Measurements from ENCODE around the gene FARS2. TPM values are rescaled to one million over a fixed set of nuclear protein-coding genes. Genes with fewer than 3 reads are reported as not detected.

The FARS2 gene
- total and polyA plus RNA-seq, 2 donors (not counting 3 experiments of a cell fraction or from before 2014, with no cell fraction given), result 20.2 to 20.5 TPM

DNA sequence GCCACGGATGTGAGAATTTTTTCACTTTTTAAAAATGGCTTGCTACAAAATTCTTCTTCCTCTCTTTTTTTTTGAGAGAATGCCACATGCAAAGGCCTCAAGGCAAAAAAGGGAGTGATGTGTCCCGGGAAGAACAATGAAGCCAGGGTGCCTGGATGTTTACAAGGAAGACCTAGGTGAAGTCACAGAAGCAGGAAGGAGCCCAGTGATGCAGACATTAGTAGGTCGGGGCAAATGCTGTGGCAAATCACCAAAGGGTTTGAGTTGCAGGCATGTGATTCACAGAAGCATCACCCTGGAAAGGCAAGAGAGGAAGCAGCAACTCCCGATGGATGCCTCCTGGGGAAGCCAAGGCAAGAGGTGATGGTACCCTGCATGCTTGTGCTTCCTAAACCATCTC lies 46.8 kb downstream of the FARS2 start:
- H3K27me3 ChIP-seq (ENCODE audit: control insufficient read depth in 2 of 2, insufficient read depth in 2 of 2, low read length in 2 of 2), result no peaks in the 10 kb centered on the region
- H3K27ac ChIP-seq (ENCODE audit: insufficient read depth, low read depth, low read length), result no peak overlapping the region
- no peaks in the 10 kb centered on the region for H3K36me3 ChIP-seq (ENCODE audit: control insufficient read depth in 2 of 2, extremely low read depth in 1 of 2, insufficient read depth in 2 of 2, low read length in 2 of 2)
- H3K9me1 ChIP-seq (replicated peaks; ENCODE audit: control insufficient read depth, extremely low read depth, insufficient read depth, low read length), result no peaks in the 10 kb centered on the region
- dilution Hi-C loops (cut with MboI; ENCODE audit: extremely low pct_ligation_motif_present, low sequenced_read_pairs) (no loop called here), intact Hi-C loops (cut with micrococcal nuclease) (no loop called here)
- no peak for FAIRE-seq
- H3K4me2 ChIP-seq (ENCODE audit: insufficient read depth, low read length), result no peak overlapping the region
- H3K4me3 ChIP-seq (replicated peaks in 1 of 3; ENCODE audit: insufficient read depth in 1 of 3, low read depth in 1 of 3, low read length in 3 of 3), result no peak overlapping the region
- H3K4me1 ChIP-seq (ENCODE audit: control insufficient read depth, extremely low read depth, insufficient read depth, low read length), result no peaks in the 10 kb centered on the region
- ChIA-PET POLR2A (no interaction called here), CTCF (no interaction called here)
- TF ChIP-seq JUN (IDR thresholded peaks at IDR 0.05; ENCODE audit: borderline replicate concordance, insufficient read depth, insufficient read length, low read depth) (no peak), FOS (IDR thresholded peaks at IDR 0.05; ENCODE audit: borderline replicate concordance, insufficient read depth, low read length) (peak; percentile 35)
- no peak overlapping the region for H2AFZ ChIP-seq (ENCODE audit: low read depth, low read length)
- no peak overlapping the region for H3K9ac ChIP-seq (replicated peaks; ENCODE audit: extremely low read depth, insufficient read depth, low read length)
- BruUV-seq (replicated peaks), result no TSS peak
- H3K9me3 ChIP-seq (replicated peaks; ENCODE audit: control insufficient read depth, insufficient read depth, low read length), result no peaks in the 10 kb centered on the region
- H3K79me2 ChIP-seq (ENCODE audit: control insufficient read depth, insufficient read depth, low read length), result no peaks in the 10 kb centered on the region
- no peaks in the 10 kb centered on the region for H4K20me1 ChIP-seq (replicated peaks; ENCODE audit: control insufficient read depth, extremely low read depth, insufficient read depth, low read length)
- no peak for DNase-seq (ENCODE audit: low read depth, low spot score)

DNA sequence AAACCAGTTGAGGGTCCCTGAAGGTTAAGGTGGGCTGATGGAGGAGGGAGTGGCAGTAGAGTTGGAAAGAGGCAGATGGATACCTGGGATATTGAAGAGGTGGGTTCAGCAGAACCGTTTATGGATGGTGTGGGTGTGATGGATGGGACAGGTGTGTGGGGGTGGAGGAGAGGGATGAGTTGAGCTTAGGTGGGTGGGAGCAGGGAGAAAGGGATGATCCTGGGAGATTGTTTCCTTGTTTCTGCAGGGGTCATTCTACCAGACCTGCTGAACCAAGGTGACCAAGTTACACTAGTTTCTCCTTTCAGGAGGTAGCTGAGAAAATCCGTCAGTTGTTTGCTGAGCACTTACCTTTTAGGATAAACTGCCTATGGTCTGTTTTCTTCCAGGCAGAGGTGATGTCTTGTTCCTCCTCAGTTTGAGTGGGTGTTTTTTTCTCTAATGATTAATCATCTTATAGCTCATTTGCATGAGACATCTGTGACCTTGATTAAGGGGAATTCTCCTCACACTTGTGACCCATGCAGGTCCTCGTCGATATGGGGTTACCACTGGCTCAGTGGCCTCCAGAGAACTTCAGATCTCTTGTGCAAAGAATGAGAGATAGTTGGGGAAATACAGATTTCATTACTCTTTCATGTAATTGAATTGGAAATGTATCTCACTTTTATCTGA lies 53.0 kb downstream of the FARS2 start:
- FAIRE-seq (no peak), DNase-seq (ENCODE audit: low read depth, low spot score) (no peak)
- H3K36me3 ChIP-seq (ENCODE audit: control insufficient read depth in 2 of 2, extremely low read depth in 1 of 2, insufficient read depth in 2 of 2, low read length in 2 of 2), result no peaks in the 10 kb centered on the region
- H3K79me2 ChIP-seq (ENCODE audit: control insufficient read depth, insufficient read depth, low read length), result no peaks in the 10 kb centered on the region
- no peaks in the 10 kb centered on the region for H3K9me1 ChIP-seq (replicated peaks; ENCODE audit: control insufficient read depth, extremely low read depth, insufficient read depth, low read length)
- intact Hi-C loops (cut with micrococcal nuclease) (no loop called here), dilution Hi-C loops (cut with MboI; ENCODE audit: extremely low pct_ligation_motif_present, low sequenced_read_pairs) (no loop called here)
- no peaks in the 10 kb centered on the region for H3K27me3 ChIP-seq (ENCODE audit: control insufficient read depth in 2 of 2, insufficient read depth in 2 of 2, low read length in 2 of 2)
- no peak overlapping the region for H3K4me3 ChIP-seq (replicated peaks in 1 of 3; ENCODE audit: insufficient read depth in 1 of 3, low read depth in 1 of 3, low read length in 3 of 3)
- H3K27ac ChIP-seq (ENCODE audit: insufficient read depth, low read depth, low read length), result no peak overlapping the region
- no TSS peak for BruUV-seq (replicated peaks)
- H3K4me2 ChIP-seq (ENCODE audit: insufficient read depth, low read length), result no peak overlapping the region
- no peak overlapping the region for H3K9ac ChIP-seq (replicated peaks; ENCODE audit: extremely low read depth, insufficient read depth, low read length)
- H4K20me1 ChIP-seq (replicated peaks; ENCODE audit: control insufficient read depth, extremely low read depth, insufficient read depth, low read length), result no peaks in the 10 kb centered on the region
- CTCF ChIA-PET, result no interaction called here
- H3K4me1 ChIP-seq (ENCODE audit: control insufficient read depth, extremely low read depth, insufficient read depth, low read length), result no peaks in the 10 kb centered on the region
- no peak overlapping the region for H2AFZ ChIP-seq (ENCODE audit: low read depth, low read length)
- no peaks in the 10 kb centered on the region for H3K9me3 ChIP-seq (replicated peaks; ENCODE audit: control insufficient read depth, insufficient read depth, low read length)
- POLR2A ChIA-PET, result no interaction called here
- TF ChIP-seq, protein P1, sequence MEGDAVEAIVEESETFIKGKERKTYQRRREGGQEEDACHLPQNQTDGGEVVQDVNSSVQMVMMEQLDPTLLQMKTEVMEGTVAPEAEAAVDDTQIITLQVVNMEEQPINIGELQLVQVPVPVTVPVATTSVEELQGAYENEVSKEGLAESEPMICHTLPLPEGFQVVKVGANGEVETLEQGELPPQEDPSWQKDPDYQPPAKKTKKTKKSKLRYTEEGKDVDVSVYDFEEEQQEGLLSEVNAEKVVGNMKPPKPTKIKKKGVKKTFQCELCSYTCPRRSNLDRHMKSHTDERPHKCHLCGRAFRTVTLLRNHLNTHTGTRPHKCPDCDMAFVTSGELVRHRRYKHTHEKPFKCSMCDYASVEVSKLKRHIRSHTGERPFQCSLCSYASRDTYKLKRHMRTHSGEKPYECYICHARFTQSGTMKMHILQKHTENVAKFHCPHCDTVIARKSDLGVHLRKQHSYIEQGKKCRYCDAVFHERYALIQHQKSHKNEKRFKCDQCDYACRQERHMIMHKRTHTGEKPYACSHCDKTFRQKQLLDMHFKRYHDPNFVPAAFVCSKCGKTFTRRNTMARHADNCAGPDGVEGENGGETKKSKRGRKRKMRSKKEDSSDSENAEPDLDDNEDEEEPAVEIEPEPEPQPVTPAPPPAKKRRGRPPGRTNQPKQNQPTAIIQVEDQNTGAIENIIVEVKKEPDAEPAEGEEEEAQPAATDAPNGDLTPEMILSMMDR (IDR thresholded peaks at IDR 0.05; ENCODE audit: extremely low read depth in 1 of 2, insufficient read depth in 1 of 2, low read depth in 1 of 2, low read length in 2 of 2), result no peak
- no peak for TF ChIP-seq EZH2 (IDR thresholded peaks at IDR 0.05; ENCODE audit: borderline replicate concordance, low read depth, low read length, severe bottlenecking)
